GM18870 (cell line): ENCODE measurements around the gene HEPN1.

Experiments used
- ATAC-seq: cut with Tn5 transposase; IDR thresholded peaks from one replicate; pipeline ENCODE4 v1.9.1; 2021; ENCODE audit warnings: moderate library complexity; ENCODE audit not compliant: unreplicated experiment

The HEPN1 gene

DNA sequence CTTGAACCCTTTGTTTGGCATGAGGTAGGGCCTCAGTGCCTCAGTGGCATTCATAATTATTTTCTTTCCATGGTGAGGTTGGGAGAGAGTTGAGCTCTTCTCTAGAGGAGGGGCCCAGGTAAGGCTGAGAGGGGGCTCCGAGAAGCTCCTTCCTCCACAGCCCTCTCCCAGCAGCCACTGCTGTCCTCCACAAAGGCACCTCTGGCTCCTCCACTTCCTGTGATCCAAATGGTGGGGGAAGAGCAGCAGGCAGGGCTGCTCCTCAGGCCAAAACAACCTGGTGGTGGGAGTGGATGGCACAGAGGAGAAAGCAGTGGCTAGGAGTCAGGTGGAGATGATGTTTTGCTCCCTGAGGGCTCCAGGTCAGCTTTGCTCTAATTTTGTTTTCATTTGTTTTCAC is 34.7 kb upstream of the HEPN1 start:
- no peak for ATAC-seq

DNA sequence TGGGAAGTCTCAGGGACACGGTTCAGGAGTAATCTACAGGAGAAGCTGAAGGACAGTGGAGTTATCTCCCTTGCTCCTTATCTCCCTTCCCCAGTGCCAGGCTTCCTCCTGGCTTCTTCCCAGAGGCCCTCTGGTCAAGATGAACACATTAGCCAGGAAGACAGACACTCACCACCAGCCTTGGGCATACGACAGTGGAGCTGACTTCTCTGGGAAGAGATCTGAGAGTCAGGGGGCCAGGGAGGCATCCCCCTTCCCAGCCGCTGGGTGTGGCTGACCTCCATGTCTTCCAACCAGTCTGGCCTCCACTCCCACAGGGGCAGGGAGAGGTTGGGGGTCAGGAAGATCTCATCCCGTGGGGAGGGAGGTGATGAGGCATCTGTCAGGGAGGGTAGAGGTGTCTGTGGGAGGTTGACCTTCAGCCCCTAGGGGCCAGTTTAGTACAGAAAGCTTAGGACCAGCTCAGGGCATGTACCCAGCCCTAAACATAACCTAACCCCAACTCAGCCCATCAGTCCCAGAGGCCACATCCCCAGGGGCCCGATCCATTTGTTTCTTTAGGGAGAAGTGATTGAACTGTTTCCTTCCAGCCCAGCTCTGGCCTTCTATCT is 34.1 kb upstream of the HEPN1 start:
- no peak for ATAC-seq

DNA sequence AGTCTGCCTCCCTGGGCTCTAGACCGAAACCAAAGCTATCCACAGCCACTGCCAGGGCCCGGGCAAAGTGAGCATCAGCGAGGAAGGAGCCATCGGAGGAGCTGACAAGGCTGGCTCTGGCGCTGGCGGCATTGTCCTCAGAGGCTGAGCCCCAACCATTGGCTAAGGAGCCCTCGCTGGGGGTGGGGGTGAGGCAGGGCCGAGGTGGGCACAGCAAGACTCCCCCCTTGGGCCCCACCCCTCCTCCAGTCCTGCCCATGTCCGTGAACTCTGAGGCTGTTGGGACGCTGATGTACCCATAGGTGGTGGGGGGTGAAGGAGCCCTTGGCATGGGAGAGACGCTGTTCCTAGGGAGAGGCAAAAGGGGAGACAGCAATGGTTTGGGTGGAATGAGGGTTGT is 32.6 kb upstream of the HEPN1 start:
- ATAC-seq = no peak

DNA sequence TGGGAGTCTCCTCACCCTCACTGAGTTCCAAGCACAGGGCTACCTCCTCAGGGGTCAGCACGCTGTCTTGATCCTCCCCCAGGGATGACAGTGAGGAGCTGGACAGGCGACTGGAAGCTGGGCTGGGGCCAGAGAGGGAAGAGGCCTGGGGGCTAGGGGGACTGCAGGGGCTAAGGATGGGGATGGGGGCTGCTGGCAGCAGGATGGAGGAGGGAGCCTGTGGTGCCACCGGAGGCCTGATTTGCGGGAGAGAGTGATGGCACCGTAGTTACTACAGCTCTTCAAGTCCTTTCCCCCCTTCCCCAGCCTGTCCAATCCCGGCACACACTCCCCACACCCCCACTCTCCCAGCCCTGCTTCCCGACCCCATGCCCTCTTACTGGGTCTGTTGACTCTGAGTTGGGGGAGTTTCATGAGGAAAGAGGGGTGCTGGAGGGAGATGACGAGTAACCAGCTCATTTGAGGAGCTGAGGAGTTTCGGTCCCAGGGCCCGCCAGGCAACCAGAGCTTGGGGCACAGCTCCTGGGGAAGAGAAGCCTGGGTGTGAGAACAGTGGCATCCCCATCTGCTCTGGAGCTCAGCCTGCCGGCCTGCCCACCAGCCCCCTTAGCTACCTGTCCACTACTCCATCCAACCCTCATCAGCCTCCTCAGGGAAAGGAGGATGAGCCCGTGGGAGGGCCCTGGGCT is 31.9 kb upstream of the HEPN1 start:
- ATAC-seq = no peak

DNA sequence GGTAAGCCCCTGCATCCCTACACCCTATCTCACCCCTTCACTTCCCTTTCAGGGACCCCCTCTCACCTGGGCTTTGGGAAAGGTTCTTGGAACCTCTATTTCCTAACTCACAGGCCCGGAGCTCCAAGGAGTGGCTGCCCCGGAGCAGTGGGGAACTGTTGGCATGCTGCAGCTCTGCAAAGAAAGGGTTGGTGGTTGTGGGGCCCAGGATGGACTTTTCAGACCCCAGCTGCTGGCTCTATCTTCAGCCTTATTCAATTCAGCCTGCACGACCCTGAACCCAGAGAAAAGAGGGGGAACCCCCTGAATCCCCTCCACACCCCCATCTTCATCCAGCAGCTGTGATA is 31.4 kb upstream of the HEPN1 start:
- ATAC-seq = no peak

DNA sequence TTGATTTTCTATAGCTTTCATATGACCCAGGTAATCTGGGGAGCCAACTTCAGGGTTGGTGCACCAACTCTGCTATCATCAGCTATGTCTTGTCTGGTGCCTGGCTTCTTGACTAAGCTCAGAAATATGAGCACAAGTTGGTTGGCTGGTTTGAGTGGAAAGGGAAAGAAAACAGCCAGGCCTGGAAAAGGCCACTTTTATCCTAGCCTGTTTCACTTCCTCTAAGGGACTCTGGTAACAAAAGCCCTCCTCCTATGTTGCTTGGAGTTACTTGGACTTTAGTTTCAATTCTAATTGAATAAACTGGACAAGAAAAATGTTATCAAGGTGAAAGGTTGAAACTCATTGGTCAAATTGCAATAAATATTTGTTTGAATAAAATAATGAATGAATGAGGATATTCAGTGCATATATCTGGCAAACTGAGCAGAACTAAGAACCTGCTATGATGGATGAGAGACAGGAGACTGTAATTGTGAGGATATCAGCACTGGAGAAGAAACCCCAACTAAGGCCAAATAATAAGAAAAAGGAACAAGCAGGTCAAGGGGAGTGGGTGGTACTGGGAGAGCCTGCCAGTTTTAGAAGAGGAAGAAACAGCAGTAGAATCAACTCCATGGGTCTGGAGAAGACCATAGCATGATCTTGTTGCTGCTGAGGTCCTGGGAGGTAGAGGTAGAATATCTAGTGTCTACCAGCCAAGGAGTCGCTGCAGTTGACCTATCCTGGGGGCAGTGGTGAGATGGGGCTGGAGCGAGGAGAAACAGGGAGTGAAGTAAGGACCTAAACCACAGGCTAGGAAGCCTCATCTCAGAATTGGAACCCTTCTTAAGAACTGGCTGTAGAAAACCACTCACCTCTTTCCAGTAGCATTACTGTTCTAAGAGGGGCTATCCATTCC is 29.6 kb upstream of the HEPN1 start:
- no peak for ATAC-seq

DNA sequence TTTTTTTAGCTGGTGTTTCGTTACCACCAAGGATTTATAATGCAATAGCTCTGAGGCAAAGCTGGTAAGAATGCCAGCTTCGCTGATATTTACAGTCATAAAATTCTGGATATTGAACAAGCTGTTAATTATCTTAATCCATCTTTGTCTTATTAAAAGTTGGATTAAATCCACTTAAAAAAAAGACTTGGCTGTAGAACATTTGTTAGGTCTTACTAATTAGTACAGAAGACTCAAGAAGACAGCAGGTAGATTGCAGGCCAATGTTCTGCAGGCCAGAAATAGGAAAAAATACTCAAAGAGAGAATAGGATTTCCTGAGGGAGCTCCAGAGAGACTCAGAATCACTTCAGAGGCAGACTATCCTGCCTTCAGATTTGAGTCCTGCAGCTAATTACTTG is 28.9 kb upstream of the HEPN1 start:
- no peak for ATAC-seq

DNA sequence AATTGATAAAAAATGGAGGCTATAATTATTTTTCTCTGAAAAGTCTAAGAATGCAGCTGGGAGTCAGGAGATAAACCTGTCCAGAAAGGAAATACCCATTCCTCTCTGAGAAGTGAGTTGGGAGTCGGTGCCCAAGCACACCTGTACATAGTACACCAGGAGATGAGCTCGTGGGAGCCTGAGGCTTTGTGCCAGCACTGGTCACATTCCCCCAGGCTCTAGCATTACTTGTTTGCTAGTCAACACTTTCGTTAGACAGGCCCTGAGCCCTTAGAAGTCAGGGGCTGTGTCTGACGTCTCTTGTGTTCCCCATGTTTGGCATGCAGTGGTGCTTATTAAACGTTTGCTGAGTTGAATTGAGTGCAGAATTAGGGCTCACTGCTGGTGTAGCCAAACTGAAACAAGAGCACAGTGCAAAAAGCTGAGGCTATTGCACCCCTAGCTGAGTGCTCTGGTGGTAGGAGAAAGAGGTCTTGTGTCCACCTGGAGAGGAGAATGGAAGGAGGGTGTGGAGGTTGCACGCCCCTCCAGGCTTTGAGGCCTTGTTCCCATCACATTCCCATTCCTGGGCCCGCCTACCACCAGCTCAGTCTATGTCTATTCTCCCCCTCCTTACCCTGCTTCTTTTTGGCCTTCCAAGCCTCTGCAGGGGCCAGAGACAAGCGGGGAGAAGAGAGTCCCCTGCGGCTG is 28.2 kb upstream of the HEPN1 start:
- ATAC-seq = no peak

DNA sequence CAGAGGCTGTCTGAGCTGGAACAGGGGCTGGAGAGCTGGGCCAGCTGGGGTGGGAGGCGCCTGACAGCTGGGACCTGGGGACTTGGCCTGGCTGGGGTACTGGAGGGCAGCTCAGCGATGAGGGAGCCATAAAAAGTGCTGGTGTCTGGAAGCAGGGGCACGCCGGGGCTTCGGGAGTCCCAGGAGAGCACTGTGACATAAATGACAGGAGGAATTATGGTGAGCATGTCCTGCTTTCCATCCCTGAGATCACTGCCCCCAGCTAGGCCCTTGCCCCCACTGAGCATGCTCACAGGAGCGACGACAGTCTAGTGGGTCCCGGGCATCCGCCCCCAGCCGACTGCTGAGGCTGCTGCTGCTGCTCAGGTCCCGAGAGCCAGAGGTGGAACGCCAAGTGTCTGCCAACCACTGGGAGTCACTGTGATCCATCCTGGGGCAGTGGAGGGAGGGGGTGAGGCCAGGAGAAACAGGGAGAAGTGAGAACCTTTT is 27.6 kb upstream of the HEPN1 start:
- no peak for ATAC-seq

DNA sequence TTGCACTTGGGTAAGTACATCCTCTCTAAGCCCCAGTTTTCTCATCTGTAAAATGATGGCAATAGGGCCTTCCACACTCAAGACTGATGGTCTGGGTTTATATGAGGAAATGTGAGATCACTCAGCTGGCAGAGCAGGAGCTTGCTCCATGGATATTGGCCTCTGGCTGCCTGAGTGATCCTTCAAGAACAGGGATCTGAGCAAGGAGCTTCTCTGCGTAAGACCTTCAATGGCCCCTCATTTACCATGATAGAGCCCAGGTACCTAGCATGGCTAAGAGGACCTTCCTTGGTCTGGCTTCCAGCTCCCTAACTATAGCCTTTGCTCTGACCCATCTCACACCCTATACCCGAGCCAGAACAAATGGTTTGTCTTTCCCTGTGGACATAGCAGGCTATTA is 26.9 kb upstream of the HEPN1 start:
- ATAC-seq = no peak

DNA sequence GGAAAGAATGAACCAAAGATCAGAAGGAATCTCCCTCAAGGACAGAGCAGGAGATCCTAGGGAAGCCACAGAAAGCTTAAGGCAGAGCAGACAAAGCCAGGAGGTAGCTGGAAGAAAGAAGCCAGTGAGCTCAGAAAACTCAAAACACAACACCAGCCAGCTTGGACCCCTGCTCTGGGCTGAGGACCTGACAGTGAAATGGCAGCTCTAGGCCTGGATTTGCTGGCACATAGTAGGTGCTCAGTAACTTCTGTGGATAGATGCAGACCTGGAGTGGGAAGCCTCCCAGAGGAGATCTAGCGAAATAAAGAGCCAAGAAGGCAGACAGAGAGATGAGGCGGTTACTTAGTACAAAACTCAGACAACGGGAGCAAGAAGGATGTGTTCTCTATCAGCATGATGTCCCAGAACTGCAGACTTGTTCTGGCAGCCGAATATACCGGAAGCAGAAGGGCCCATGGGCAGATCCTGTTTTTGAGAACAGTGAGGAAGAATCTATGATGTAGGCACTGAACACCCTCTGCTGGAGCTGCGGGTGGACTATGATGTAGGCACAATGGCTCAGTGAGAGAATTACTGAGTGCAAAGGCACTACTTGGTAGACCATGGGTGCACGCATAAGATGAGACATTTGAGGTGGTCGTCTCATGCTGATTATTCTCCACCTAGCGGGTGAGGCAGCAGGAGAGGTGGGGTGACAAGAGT is 26.1 kb upstream of the HEPN1 start:
- ATAC-seq = no peak

DNA sequence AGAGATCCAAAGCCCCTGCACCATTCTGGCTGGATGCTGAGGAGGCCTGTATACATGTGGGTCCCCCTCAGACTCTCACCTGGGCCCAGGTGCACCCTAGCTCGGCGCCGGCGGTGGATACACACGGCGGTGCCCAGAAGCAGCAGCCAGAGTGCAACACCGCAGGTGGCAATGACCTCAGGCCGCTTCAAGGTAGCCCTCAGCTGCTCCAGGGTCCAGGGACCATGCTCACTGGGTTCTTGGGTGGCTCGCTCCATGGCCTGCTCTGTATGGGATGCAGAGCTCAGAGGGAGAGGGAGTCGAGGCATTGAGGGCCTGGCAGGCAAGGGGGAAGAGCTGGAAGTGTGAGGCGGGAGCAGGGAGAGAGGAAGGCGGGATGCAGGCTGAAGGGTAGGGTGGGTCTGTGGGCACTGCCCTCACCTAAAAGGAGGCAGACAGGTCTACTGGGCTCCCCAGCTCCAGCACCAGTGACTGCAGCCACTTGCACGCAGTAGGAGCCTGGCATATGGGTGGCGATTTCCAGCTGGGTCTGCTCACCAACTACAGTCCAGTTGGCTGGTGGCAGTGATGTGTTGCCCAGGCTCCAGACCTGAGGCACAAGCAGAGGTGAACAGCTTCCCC is 25.2 kb upstream of the HEPN1 start:
- ATAC-seq = no peak

DNA sequence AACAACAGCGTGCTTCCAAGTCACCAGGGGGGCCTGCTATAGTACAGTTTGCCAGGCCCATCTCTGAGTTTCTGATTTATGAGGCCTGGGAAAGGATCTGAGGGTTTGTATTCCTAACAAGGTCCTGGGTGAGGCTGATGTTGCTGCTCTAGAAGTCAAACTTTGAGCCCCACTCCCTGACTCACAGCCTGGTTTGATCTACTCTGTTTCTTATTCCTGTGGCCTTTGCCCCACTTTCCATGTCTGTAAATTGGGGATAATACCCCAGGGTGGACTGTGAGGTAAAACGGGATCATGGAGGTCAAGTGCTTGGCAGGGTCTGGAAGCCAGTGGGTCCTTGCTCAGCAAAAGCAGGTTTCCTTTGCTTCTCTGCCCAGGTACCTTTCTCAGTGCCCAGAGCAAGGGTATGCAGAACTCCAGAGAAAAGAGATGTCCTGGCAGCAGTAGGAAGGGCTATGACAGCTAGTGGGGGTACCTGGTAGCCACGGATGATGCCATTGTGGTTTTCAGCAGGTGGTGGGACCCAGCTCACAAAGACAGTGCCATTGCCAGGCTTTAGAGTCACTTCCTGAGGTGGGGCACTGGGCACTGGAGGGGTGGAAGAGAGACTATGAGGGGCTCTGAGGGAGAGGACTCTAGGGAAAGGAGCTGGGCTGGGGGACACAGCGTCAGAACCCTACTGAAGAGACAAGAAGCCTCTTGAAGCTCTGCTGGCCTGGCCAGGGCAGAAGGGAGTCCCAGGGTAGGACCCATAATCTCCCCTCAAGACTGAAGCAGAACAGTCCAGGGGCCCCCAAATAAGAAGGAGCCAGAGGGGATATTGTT is 24.2 kb upstream of the HEPN1 start:
- no peak for ATAC-seq

DNA sequence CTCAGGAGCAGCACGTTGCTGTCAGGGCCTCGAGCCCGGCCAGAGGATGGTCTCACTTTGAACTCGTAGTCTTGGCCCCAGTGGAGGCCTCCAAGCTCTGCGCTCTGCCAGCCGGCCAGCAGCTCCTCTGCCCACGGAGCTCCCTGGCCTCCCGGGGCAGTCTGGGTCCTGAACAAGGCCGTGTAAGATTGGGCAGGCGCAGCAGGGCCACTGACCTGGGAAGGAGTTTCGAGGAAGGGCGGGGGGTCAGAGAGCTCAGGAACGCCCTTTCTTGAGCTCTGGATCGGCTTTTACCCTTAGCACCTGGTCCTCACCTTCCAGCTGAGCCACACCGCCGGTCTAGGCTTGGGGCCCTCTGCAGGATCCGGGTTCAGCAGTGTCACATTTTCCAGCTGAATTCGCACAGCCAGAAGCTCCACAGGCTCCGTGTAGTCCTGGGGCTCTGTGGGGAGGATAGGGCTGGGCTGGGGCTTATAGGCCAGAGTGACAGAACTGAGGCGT is 23.5 kb upstream of the HEPN1 start:
- ATAC-seq = no peak

DNA sequence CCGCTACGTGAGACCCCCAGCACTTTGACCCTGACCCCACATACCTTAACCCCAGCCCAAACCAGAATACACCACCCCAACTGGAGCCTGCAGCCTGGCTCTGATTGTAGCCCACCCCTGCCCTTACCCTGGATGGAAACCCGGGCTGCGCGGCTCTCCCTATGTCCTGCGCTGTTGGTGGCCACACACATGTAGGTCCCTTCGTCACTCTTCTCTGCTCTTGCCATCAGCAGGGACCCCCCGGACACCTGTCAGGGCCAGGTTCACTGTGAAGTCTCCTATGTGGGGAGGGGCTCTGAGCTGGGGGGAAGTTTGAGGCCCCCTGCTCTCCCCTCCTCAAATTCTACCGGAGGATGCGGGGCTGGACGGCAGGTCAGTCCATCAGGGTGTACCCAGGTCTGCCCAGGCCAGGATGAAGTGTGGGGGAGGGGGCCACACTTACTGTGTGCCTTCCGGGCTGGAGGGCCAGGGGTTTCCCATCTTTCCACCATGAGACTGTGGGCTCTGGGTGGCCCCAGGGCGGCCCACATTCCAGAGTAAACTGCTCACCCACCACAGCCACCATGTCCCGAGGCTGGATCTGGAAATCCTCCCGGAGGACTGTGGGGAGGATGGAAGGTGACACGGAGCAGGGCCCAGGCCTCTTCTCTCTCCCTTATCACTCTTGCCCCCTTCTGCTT is 22.8 kb upstream of the HEPN1 start:
- ATAC-seq = no peak

DNA sequence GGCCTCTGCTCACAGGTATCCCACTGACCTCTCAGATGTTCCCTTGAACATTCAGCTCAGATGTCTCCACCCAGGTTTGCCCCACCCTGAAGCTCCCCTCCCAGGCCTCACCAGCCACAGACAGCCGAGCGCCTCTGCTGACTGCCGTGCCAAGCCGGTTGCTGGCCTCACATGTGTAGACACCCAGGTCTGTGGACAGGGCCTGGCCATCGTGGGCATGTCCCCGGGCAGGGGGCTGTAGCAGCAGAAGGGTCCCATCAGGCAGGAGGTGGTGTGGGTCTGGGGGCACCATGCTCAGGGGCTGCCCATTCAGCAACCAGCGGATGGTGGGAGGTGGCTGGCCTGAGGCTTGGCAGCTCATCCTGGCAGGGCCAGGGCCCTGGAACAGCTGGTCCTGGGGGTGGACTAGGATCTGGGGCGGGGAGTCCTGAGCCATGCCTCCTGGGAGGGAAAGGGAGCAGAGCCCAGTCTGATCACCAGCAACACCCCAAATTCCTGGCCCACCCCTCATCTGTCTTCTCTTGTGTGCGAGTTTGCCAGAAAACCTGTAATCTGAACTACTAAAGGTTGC is 22.1 kb upstream of the HEPN1 start:
- no peak for ATAC-seq

DNA sequence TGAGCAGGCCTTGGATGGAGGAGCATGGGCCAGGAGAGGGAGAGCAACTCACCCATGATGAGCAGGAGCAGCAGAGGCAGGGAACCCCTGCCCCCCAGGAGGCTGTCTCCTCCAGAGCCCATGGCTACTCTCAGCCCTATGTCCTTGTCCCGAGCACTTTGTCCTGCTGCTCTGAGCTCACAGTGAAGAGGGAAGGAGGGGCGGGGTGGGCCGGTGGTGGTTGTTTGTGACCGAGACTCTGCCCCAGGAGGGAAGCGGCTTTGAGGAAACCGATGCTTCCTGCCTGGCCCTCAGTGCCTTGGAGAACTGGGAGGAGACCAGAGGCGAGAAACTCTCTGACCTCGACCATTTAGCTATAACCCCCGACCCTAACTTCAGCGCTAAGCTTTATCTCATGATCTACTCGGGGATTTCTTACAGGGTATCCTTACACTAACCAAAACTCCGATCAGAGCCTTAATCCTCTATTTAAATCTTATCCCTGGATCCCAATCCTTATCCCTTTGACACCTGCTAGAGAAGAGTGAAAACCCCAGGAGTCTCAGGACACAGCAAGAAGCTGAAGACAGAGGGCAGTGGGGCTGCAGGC is 21.3 kb upstream of the HEPN1 start, which contains the start of gene ROBO4:
ROBO4 (minus strand) TSS at position 192 of the 589 bp plus-strand sequence; CDS start at position 122, 70 bp downstream.
- ATAC-seq = no peak

DNA sequence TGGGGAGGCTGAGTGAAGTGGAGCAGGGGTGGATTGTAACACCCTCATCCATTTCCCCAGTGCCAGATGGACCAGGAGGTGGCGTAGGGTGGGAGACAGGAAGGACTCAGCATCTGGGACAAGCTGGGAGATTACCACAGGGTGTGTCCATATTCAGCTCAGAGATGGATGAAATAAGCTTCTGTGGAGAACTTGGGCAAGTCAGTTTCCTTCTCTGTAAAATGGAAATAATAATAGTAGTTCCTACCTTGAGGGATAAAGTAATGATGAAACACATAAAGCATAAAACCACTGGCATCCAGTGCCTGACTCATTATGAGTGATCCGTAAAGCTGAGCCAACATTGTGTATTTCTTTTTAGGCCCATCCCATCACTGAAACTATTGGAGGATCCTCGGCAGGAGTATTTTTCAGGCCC is 20.8 kb upstream of the HEPN1 start:
- ATAC-seq = no peak
